ENCODE results near the gene TMEM44.

The TMEM44 gene

GRCh38 chr3:194579091-194579606 lies 54.1 kb downstream of the TMEM44 start:
- no peak for DNase-seq (ENCODE audit: low read depth)

DNA sequence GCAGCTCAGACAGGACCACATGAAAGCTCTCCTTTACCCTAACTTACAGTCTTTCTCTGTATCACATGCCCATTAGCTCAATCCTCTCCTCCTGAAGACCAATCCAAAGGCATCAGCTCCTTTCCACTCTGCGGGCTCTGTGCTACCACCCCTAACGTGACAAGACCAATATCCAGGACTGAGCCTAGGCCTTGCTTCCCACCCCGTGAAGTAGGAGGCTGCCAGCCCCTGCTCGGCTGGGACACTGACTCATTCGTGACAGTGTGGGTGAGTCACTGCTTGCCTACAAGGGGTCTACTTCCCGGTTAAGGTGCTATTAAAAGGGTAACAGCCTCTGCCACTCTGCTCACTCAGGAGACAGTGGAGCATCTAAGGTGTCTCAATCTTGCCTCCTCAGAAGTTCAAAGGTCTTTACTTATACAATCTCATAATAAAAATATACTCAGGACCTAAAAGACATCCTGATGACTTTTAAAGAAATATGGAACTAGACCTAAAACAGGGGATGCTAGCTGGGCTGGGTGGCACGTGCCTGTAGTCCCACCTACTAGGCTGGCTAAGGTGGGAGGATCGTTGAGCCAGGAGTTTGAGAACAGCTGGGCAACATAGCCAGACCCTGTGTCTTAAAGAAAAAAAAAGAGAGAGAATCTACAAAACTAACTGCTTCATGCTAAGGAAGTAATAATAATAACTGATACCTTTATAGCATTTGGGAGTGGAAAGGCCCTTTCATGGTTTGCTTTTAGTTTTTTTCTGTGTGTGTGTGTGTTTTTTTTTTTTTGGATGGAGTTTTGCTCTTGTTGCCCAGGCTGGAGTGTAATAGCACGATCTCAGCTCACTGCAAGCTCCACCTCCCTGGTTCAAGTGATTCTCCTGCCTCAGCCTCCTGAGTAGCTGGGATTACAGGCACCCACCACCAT lies 55.0 kb downstream of the TMEM44 start:
- DNase-seq (ENCODE audit: low read depth) = peak; percentile 89

- DNase-seq (ENCODE audit: low read depth) = no peak
Observed at GRCh38 chr3:194575484-194576210, 57.6 kb downstream of the TMEM44 start.

DNA sequence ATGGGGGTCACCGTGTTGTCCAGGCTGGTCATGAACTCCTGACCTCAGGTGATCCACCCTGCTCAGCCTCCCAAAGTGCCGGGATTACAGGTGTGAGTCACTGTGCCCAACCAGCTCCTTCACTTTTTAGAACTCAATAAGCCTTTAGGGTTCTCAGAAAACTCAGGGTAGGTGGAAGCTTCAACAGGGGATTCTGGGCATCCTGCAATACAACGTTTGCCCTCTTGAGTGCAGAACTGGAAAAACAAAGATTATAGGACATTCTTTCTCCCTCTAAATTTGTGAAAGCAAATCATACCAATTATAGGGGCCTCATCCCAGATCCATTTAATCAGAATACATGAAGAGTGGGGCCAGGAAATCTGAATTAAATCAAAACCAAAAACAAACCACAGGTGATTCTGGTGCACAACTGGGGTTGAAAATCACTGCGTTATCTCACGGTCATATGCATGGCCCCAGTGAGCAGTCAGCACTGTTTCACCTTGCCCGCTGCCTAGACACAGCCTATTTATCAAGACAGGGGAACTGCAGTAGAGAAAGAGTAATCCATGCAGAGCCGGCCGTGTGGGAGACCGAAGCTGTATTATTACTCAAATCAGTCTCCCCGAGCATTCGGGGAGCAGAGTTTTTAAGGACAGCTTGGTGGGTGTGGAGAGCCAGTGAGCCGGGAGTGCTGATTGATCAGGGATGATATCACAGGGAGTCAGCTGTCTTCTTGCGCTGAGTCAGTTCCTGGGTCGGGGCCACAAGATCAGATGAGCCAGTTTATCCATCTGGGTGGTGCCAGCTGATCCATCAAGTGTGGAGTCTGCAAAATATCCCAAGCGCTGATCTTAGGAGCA lies 58.4 kb downstream of the TMEM44 start:
- DNase-seq (ENCODE audit: low read depth) = no peak

DNA sequence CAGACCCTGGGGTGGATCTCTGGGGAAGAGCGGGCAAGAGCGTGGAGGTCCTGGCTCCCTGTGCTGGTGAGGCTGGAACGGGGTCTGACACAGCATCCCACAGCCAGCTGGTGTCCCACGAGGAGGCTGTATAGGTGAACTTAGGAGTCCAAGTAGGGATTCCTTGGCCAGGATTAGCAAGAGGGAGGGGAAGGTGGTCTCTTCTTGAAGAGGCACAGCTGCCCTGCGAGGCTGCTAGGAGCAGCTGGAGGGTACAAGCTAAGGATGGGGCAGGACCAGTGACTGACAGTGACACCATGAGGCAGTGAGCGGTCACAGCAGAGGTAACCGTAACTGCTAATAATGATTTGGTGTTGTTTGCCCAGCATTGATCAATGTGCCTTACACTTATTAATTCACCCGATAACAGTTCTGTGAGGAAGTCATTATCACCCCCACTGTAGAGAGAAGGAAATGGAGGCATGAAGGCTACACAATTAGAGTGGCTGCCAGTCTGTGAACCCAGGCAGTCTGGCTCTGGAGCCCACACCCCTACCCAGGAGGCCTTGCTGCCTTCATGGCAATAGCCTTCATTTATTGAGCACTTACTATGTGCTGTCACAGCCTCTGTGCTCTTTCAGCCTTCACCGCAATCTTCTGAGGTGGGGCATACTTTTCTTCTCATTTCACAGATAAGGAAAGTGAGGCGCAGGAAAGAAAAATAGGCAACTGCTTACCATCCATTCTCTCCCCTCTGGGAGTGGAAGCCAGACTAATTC lies 59.4 kb downstream of the TMEM44 start:
- no peak for DNase-seq (ENCODE audit: low read depth)

DNA sequence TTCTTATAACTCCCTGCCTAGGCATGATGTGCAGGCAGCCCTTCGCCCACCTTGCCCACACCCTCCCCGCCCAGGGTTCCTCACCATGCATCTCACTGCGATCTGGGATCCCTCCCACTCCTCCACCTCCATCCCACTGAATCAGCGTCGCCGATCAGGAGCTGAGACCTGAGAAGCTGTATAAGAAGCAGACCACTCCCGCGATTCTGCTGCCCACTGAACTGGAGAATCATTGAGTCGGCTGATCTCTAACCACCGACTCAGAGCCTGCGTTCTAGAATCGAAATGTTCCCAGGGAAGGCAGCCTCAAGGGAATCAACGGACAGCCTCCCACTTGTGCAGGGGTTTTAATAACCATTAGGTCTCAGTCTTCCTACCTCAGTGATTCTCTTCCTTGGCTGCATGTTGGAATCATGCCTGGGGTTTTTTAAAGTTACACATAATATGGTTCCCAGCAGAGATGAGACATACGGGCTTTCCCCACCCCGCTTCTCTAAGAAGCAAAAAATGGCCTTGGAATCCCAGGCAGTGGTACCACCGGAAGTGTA lies 60.2 kb downstream of the TMEM44 start:
- DNase-seq (ENCODE audit: low read depth) = no peak

GRCh38 chr3:194572143-194572789 lies 61.0 kb downstream of the TMEM44 start:
- peak; percentile 95 for DNase-seq (ENCODE audit: low read depth)

DNA sequence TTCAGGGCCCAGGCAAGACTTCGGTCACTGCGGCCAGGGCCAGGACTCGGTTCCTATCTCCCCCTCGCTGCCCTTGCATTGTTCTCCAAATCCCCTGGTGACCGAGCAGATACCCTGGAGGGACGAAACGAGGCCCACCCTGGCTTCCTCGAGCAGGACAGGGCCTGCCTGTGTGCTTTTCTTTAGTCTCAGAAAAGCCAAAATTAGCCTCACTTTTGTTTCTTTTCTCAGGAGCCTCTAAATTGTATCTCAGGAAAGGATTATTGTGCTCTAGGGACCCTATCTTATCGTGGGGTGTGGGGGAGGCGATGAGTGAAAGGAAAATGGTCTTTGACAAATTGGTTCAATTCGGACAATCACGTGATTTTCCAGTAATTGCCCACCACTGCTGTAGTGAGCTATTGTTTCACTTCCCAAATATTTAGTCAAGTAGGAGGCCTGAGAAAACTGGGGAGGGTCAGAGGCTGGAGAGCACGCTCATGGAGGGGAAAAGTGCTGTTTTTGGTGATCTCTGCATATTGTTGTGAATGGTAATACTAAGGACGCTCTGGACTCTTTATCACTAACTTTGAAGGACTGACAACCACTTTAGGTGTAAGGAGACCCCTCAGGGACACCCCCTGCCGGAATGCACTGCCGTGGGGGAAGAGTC lies 61.6 kb downstream of the TMEM44 start:
- DNase-seq (ENCODE audit: low read depth) = no peak

- no peak for DNase-seq (ENCODE audit: low read depth)
Observed at GRCh38 chr3:194570898-194571297, 62.3 kb downstream of the TMEM44 start.

DNA sequence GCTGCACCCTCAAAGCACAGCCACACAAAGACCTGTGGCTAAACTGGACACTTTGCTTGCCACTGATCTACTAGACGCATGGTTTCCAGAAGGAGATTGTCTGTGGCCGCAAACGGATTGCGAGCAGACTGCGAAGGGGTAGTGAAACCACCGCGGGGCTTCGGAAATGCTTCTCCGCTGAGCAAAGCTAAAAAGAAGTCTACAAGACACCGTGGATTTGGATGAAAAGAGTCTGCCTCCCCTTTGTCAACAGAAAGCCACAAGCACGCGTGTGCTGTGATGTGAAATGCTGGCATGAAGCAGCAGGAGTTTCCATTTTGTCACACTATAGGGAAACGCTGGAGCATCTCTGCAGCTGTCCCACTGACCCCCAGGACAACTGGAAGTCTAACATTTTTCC lies 63.0 kb downstream of the TMEM44 start:
- DNase-seq (ENCODE audit: low read depth) = no peak

DNA sequence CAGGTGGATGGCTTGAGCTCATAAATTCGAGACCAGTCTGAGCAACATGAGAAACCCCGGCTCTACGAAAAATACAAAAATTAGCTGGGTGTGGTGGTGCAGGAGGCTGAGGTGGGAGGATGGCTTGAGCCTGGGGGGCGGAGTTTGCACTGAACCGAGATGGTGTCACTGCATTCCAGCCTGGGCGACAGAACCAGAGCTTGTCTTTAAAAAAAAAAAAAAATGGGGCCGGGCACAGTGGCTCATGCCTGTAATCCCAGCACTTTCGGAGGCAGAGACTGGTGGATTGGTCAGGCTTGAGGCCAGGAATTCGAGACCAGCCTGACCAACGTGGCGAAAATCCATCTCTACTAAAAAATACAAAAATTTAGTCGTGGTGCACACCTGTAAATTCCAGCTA lies 64.0 kb downstream of the TMEM44 start:
- DNase-seq (ENCODE audit: low read depth) = no peak

DNA sequence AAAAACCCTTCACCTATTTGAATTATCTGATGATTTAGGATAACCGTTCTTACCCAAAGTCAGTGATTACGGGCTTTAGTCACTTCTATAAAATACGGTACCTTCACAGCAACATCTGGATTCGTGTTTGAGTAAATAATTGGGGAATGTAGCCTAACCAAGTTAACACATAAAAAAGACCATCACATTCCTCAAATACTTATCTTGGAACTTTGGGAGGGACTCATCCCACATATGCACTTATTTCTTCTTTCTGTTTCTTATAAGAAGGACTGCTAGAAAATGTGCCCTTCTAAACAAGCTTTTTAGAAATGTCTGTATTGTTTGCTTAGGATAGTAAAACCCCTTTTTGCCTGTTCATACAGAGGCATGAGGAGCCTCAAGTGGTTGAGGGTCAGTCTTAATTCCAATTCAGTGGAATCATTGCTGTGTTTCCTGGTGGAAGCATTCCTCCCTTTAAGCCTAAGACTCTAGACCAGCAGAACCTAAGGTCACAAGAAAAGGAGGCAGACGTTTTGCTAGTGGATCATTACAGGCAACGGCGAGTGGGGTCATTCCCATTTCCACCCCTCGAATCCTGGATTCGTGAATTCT lies 67.5 kb downstream of the TMEM44 start:
- no peak for DNase-seq (ENCODE audit: low read depth)

DNA sequence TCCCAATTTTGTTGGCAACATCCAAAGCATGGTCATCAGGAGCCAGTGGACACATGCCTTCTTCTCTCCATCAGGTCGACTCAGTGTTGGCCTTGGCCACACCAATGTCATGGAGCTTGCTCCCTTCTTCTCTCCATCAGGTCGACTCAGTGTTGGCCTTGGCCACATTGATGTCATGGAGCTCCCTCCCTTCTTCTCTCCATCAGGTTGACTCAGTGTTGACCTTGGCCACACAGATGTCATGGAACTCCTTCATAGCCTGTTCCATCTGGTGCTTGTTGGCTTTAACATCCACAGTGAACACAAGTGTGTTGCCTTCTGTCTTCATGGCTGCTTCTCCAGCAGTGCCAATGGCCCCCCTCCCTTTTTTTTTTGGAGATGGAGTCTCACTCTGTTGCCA lies 70.2 kb downstream of the TMEM44 start:
- DNase-seq (ENCODE audit: low read depth) = no peak

- no peak for DNase-seq (ENCODE audit: low read depth)
Observed at GRCh38 chr3:194561306-194561974, 71.8 kb downstream of the TMEM44 start.

DNA sequence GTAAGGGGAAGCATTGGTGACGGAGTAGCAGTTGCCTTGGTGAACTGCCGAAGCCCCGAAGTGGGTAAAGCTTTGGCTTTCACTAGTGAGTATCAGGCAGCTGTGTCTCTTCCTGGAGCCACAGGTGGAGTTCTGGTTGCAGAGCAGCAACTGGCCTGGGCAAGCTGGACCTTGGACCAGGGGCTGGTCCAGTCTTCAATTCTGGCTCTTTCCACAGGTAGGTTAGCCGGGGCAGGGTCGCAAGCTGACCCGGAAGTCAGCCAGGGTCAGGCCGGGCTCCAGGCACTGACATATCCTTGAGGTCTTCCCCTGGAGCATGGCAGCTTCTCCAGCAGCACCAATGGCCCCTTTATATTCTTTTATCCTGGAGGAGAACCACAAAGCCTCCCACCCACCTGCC lies 73.2 kb downstream of the TMEM44 start:
- no peak for DNase-seq (ENCODE audit: low read depth)

DNA sequence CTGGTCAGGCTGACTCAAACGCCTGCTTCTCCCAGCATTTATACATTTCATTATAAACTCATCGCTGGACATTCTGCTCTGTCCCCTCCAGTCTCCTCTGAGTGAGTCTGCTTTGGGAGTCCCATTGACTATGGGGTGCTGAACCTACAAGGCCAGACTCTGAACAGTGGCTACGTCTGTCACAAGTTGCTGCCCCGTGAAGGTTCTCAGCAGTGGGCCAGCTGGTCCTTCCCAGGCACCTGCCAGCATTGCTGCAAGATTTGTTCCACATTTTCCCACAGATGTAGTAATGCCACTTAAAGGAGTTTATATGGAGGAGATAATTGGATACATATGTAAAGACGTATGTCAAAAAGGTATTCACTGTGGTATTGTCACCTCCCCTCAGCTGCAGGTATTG lies 73.7 kb downstream of the TMEM44 start:
- DNase-seq (ENCODE audit: low read depth) = no peak

- no peak for DNase-seq (ENCODE audit: low read depth)
Observed at GRCh38 chr3:194556086-194557056, 76.8 kb downstream of the TMEM44 start.
